Raji (cell line): Measurements from ENCODE around the gene SH3RF2.

Experiments
- POLR2A ChIP-seq: IDR thresholded peaks from 2 replicates; pipeline ENCODE4 v1.6.1; 2011; ENCODE audit warnings: low read depth, low read length, control low read depth; ENCODE audit not compliant: insufficient read depth

The SH3RF2 gene

DNA sequence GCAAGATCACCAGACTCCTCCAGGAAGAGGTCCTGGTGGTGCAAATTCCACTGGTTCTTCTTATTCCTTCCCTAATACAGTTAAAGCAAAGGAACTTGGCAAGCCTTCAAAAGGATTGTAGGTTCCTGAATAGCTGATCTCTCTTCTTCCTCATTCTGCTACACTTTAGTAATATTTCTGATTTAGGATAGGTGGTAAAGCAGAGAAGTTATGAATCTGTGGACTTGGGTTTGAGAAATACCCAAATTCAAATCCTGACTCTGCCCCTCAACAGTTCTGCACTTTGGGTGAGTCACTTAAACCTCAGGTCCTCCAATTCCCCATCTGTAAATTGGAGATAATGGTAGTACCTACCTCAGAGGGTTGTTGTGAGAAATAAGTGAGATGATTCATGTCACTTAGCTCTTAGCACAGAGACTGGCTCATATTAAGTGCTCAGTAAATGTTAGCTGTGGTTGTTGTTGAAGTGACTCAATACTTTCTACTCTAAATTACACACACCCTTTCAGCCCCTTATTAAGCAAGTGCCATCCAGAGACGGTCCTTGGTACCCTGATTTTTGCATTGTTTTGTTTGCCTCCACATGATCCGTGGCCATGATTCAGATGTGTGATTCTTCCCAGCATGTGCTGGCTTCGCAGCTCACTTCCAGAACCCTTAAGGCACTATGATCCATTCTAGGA, 5.2 kb downstream of the SH3RF2 start:
- no peak for TF ChIP-seq POLR2A

DNA sequence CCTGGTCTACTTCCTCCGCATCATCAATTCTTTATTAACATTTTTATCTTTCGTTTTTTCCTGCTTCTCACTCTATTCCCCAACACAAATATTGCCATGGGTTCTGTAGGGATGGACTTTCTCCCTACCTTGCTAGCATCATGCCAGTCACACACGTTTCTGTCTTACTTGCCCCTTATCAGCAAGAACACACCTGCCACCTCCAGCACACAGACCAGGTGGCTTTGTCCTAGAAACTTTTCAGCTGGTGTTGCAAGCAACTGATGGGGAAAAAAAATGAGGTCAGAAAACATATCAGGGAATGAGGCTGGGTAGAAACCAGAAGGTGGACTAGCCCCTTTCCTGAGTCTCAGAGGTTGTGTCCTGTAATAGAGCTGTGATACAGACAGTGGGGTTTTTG, 5.8 kb downstream of the SH3RF2 start:
- TF ChIP-seq POLR2A: no peak

DNA sequence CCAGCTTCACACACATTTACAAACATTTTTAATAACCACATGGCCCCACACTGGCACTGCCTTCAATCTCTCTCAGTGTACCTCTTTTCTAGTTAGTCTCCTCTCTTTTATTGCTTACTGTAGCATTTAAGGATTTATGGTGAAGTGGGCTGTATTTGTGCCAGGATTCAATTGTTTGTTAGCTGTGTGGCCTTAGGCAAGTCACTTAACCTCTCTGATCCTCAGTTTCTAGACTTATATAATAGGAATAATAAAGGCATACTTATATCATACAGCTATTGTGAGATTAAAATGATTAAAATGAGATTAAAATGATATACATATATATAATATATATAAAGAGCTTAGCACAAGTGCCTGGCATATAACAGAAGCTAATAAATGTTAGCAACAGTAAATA, 6.4 kb downstream of the SH3RF2 start:
- no peak for TF ChIP-seq POLR2A

DNA sequence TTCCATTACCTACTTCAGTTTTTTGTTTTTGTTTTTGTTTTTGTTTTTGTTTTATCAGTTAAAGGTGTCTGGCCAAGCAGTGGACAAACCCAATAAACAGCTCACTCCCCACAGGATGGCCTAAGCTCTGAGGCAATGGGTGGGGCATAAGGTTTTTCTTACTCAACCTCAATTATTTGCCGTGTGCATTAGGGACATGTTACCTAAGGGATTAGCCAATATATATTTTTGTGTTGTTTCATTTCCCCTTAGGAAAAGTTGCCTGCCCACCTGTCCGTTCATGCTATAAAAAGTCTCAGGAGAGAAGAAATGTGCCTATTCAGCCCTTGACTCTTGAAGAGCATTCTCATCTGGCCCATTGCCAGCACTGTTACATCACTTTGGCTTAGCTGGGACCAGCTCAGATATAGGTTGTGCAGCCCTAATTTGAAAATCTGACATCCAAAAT, 7.3 kb downstream of the SH3RF2 start:
- no peak for TF ChIP-seq POLR2A

DNA sequence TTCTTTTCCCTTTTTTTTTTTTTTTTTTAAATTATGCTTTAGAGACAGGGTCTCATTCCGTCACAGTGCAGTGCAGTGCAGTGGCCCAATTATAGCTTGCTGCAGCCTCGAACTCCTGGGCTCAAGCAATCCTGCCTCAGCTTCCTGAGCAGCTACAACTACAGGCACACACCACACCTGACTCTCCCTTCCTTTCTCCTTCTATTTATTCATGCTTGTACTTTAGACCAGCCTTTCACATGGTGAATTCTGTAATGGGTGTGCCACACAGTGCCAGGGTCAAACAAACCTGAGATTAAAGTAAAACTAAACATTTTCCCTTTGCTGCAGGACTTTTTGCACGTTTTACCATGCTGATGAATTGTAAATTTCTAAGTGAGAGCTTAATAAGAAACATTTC, 8.0 kb downstream of the SH3RF2 start:
- no peak for TF ChIP-seq POLR2A

DNA sequence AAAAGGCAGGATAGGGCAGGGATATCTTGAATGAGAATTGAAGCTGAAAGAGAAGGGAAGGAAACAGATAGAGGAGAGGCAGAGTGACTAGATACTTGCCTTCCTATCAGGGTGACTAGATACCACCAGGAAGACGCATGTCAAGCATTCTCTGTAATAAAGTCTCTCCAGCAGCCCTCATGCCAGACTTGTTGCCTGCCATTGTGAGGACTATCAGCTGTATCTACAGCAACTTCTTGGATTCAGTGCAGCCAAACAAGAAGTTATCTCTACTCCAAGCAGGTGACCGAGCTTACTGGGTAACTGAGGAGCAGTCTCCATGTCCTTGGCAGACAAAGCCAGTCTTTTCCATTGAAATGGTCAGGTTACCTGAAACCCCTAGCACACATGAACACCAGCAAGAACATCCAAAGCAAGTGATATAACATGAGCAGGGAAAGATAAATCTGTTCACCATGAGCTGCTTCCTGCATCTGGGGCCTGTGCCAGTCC, 9.3 kb downstream of the SH3RF2 start:
- no peak for TF ChIP-seq POLR2A

DNA sequence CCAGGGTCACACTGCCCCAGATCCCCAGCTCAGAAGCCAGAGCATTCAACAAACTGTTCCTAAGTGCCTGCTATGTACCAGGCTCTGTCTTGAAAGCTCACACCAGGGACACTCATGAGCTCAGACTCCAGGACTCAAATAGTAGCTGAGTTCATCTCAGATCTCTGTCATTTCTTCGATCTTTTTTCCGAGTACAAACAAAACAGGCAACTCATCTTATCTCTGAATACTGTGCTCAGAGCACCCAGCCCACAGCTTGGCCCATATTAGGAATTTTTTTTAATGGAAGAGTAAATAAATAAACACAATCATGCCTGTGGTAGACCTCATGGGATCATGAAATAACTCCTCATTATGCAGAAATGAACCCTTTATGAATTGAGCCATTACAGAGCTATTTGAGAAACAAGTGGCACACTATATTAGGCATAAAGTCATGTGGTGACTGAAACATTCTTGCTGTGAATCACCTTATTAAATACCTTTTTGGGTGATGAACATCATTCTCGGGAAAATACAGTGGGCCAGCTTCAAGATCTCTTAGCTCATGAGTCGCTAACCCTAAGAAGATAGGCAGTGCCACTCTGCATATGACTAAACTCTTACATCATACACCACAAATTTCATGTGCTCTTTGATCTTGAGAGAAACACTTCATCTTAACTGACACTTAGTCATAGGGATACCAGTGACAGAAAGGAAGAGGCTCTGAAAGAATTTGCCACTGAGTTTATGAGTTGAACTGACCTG, 9.9 kb downstream of the SH3RF2 start:
- no peak for TF ChIP-seq POLR2A

DNA sequence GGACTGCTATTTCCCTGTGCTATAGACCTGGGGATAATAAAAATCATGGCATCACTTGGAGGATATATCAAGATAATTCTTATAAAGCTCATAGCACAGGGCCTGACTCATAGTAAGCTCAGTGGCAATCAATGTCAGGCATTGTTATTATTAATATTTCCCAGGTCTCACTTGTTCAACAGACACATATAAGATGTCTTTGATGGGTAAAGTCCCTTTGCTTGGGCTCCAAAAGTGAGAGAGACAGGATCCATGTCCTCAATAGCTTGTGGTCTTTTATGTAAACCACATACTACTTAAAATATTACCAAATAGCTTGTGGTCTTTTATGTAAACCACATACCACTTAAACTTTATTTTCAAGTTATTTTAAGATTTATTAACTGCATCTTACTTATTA, 11.2 kb downstream of the SH3RF2 start:
- no peak for TF ChIP-seq POLR2A

DNA sequence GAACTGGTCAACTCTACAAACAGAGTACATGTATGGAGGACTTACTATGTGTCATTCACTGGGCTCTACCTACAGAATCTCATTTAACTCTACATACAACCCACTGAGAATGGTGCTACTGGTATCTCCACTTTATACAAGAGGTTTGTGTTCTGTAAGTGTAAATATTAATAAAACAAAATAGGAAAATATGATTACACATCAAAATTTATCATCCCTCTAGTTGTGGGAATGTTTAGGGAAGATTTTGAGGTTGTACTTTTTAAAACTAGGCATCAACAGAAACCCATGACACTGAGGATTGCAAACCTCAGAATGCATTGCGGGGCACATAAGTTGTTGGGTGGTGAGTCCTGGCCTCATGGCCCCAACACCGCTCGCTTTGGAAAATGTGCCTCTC, 11.7 kb downstream of the SH3RF2 start:
- TF ChIP-seq POLR2A: no peak

DNA sequence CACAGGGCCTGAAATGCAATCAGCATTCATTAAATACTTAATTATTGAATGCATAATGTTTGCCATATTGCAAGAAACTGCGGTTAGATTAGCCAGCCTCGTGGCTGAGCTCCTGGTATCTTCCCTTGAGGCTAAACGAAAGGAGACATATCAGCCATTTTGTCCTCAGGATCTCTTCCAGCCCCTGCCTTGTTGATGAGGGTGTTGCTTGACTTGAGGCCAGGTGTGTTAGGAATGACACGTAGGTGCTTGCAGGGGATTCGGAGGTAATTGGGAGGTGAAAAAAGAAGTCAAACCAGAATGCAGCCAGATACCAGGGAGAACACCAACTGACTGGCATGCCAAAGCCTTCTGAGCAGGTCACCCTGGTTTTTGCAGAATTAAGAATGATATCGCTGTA, 12.5 kb downstream of the SH3RF2 start:
- TF ChIP-seq POLR2A: no peak

DNA sequence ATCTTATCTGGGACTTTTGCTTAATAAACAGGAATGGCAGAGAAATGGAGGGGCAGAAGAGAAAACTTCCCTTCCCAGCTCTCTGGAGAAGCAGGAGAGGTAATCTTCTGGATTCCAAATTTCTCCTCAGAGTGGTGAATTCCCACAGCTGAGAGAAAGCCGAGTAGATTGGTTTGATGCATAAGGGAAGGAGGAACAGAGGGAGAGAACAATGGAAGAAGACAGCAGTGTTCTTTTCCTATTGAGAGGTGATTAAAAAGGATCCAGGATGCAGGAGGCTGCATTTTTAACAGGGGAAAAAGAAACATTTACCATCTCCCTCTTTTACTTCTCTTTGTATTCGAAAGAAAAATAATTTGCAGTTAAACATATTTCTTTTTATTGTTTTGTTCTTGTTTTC, 13.1 kb downstream of the SH3RF2 start:
- no peak for TF ChIP-seq POLR2A

DNA sequence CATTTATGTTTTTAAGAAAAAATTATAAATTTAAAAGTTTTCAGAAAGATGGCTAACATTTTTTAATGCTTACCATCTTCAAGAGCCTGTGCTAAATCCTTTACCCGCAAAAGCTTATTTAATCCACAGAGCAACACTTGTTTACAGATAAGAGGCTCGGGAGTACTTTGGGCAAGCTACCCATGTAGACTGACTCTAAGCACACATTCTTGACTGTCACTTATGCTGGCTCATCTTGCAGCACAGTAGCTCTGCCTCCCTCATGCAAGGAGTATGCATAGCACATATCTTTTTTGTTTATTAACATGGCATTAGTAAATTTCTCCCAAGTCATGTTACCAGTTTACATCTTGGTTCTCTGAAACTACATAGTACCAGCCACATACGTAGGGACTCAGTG, 14.7 kb downstream of the SH3RF2 start:
- TF ChIP-seq POLR2A: no peak

DNA sequence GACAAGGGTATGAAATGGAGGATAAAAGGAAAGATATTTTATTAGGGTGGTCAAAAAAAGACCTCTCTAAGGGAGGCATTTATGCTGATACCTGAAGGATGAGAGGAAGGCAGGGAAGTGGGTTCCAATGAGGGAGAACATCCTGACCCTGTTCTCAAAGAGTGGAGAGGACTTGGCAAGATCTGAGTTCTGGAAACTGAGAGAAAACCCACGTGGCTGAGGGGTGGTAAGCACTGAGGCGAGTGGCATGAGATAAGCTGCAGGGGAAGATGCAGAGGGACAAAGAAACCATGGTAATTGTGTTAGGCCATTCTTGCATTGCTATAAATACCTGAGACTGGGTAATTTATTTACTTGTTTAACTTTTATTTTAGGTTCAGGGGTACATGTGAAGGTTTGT, 16.8 kb downstream of the SH3RF2 start:
- no peak for TF ChIP-seq POLR2A

DNA sequence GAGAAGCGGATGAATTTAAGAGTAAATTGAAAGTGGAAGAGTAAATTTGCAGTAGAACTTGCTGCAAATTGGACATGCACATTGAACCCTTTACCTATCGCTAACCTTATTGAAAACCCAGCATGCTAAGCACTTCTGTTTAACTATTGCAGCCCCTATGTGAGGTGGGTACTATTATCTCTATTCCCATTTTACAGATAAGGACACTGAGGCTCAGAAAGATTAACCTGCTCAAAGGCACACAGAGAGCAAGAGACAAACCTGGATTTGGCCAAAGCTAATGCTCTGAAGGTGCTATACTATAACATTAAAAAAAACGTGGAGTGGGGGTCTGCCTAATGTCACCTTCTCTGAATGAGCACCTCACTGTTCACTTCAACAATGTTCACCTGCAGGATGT, 21.0 kb downstream of the SH3RF2 start:
- TF ChIP-seq POLR2A: no peak

DNA sequence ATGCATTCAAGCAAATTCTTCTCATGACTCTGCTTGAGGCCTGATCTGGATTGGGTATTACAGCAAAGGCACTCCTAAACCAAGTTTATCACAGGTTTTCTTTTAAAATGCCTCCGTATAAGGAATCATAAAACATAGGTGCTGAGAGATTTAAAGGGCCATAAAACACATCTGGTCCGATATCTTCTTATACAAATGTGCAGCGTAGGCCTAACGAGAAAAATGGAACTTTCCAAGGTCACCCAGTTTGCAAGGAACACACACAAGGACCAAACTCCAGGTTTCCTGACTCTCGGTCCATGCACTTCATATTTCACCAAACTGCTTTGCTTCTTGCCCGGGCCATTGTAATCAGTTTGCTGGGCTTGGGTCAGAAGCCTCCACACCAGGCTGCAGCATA, 22.1 kb downstream of the SH3RF2 start:
- TF ChIP-seq POLR2A: no peak

DNA sequence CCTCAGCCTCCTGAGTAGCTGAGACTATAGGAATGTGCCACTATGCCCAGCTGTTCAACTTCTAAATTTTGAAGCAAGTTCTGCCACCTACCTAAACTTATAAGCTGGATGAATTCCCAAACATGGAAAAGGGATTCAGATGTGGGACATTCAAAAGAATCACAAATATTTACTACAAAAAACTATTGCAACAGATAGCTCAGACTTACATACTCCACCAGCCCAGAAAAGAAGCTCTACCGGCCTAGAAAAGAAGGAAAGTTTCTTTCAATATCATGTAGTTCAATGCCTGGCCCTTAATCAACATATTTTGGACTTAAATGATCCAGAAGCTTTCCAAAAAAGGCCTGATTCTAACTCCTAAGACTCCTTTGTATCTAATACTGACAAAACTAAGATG, 23.8 kb downstream of the SH3RF2 start:
- TF ChIP-seq POLR2A: no peak
